SKM-1 treated with dmso at 0.1 percent for 144 hours (cell line): Measurements from ENCODE around the gene BCL2L12.

ENCODE experiments used
- DNase-seq: peaks from one replicate; lab custom pipeline; 2025; ENCODE audit not compliant: unreplicated experiment; lab: John Stamatoyannopoulos, UW

The BCL2L12 gene

GRCh38 chr19:49641688-49642491 lies 23.8 kb upstream of the BCL2L12 start, which contains the start of gene SCAF1:
Gene SCAF1, plus strand, starts transcription at chr19:49642209. Its CDS starts 2,818 bp downstream, at chr19:49645027.
- DNase-seq: peak; percentile 89

GRCh38 chr19:49642492-49643035 lies 23.2 kb upstream of the BCL2L12 start:
- no peak for DNase-seq

- no peak for DNase-seq
Observed at GRCh38 chr19:49643466-49643865, 22.3 kb upstream of the BCL2L12 start.

- no peak for DNase-seq
Observed at GRCh38 chr19:49645592-49645991, 20.1 kb upstream of the BCL2L12 start.

- DNase-seq: no peak
Observed at GRCh38 chr19:49645995-49646394, 19.7 kb upstream of the BCL2L12 start.

- no peak for DNase-seq
Observed at GRCh38 chr19:49646586-49646985, 19.1 kb upstream of the BCL2L12 start.

GRCh38 chr19:49651029-49651819 lies 14.5 kb upstream of the BCL2L12 start:
- no peak for DNase-seq

- no peak for DNase-seq
Observed at GRCh38 chr19:49651820-49652550, 13.7 kb upstream of the BCL2L12 start.

GRCh38 chr19:49652551-49653465 lies 12.9 kb upstream of the BCL2L12 start:
- DNase-seq: no peak

GRCh38 chr19:49653466-49653806 lies 12.3 kb upstream of the BCL2L12 start:
- no peak for DNase-seq

- no peak for DNase-seq
Observed at GRCh38 chr19:49654581-49654980, 11.2 kb upstream of the BCL2L12 start.

- no peak for DNase-seq
Observed at GRCh38 chr19:49655570-49656455, 9.9 kb upstream of the BCL2L12 start.

GRCh38 chr19:49656456-49657109 lies 9.2 kb upstream of the BCL2L12 start:
- DNase-seq: no peak

- no peak for DNase-seq
Observed at GRCh38 chr19:49657493-49658138, 8.1 kb upstream of the BCL2L12 start.

- DNase-seq: no peak
Observed at GRCh38 chr19:49658139-49658517, 7.6 kb upstream of the BCL2L12 start.

GRCh38 chr19:49658566-49659442 lies 6.9 kb upstream of the BCL2L12 start:
- no peak for DNase-seq

GRCh38 chr19:49660338-49660961 lies 5.3 kb upstream of the BCL2L12 start:
- no peak for DNase-seq
